AG04450 (cell line): ENCODE measurements around the gene OSBPL1A. TPM values are rescaled to one million over a fixed set of nuclear protein-coding genes. Genes with fewer than 3 reads are reported as not detected.
A peak's percentile ranks its signal among the peaks of the same experiment; 100 is the strongest.

ENCODE experiments used
- CTCF ChIA-PET: fragments of 300-600, 350-600 bp; formaldehyde crosslinking; extraction: SDS; loops from one replicate; lab custom pipeline; 2022; ENCODE audit warnings: antibody characterized with exemption, inconsistent platforms; lab: Charles Lee
- POLR2A ChIA-PET: fragments of 350-600 bp; formaldehyde crosslinking; extraction: SDS; loops from one replicate; lab custom pipeline; 2021; ENCODE audit warnings: antibody characterized with exemption, inconsistent platforms; lab: Yijun Ruan, JAX
- DNase-seq: peaks from one replicate; pipeline ENCODE4 v3.0.0-alpha.2; 2011; ENCODE audit warnings: low read depth, low spot score
- H3K27ac ChIP-seq: one replicate; pipeline ENCODE4 v1.5.1; 2012; ENCODE audit warnings: low read depth, low read length, control low read depth
- H3K27me3 ChIP-seq: one replicate; pipeline ENCODE4 v1.6.0; 2012; ENCODE audit warnings: low read length; ENCODE audit not compliant: control insufficient read depth, insufficient read depth
- H3K4me3 ChIP-seq: 2 replicates; pipeline ENCODE4 v1.5.1; 2011; ENCODE audit warnings: mild to moderate bottlenecking, low read depth, low read length, control low read depth
- H3K9me3 ChIP-seq: 2 replicates; pipeline ENCODE4 v1.5.1; 2012; ENCODE audit warnings: low read length; ENCODE audit not compliant: control insufficient read depth, insufficient read depth
- CTCF ChIP-seq: IDR thresholded peaks from 2 replicates; pipeline ENCODE4 v1.5.1; 2011; ENCODE audit warnings: low read depth, low read length, control low read depth, inconsistent platforms
- polyA plus RNA-seq: library from polyadenylated mRNA; depleted of rRNA; stranded (reverse); fragments of >200 nt; gene quantifications from 2 replicates; pipeline ENCODE4 v1.2.3, GENCODE V29; 2011

The OSBPL1A gene
- polyA plus RNA-seq, 1 experiment = 56.1 TPM

- H3K4me3 ChIP-seq = no peak overlapping the region
- no peaks in the 10 kb centered on the region for H3K9me3 ChIP-seq
- POLR2A ChIA-PET = no interaction called here
- H3K27me3 ChIP-seq = peaks cover 19% of the 10 kb centered on the region
- no peak for DNase-seq
- no peak for TF ChIP-seq CTCF
- CTCF ChIA-PET = interaction anchor here (0.6 to 1.1 kb wide), 2 partner anchors 38 to 57 kb away, joined by 3 read pairs; no protein-coding TSS in a partner anchor
- H3K27ac ChIP-seq = no peak overlapping the region
Observed at GRCh38 chr18:24417480-24417879, 19.9 kb upstream of the OSBPL1A start.

- Histone ChIP-seq H3K27me3 (peaks cover 21% of the 10 kb centered on the region), H3K9me3 (no peaks in the 10 kb centered on the region), H3K27ac (no peak overlapping the region), H3K4me3 (no peak overlapping the region)
- POLR2A ChIA-PET = no interaction called here
- CTCF ChIA-PET = interaction anchor here (0.6 to 4.2 kb wide), 6 partner anchors 50 to 1769 kb away, joined by 3 to 51 read pairs (median 4); no protein-coding TSS in a partner anchor
- no peak for DNase-seq
- no peak for TF ChIP-seq CTCF
Observed at GRCh38 chr18:24414349-24415003, 16.9 kb upstream of the OSBPL1A start.

GRCh38 chr18:24413148-24413547, 15.5 kb upstream of the OSBPL1A start:
- no peak for DNase-seq
- peaks cover 26% of the 10 kb centered on the region for H3K27me3 ChIP-seq
- ChIA-PET POLR2A (no interaction called here), CTCF (interaction anchor here (0.6 to 4.2 kb wide), 5 partner anchors 44 to 237 kb away, joined by 3 to 51 read pairs (median 4); no protein-coding TSS in a partner anchor)
- H3K27ac ChIP-seq = no peak overlapping the region
- peak; percentile 53 for TF ChIP-seq CTCF
- H3K9me3 ChIP-seq = no peaks in the 10 kb centered on the region
- H3K4me3 ChIP-seq = no peak overlapping the region

GRCh38 chr18:24408496-24408895, 10.9 kb upstream of the OSBPL1A start:
- ChIA-PET CTCF (no interaction called here), POLR2A (no interaction called here)
- H3K9me3 ChIP-seq = no peaks in the 10 kb centered on the region
- H3K27ac ChIP-seq = no peak overlapping the region
- TF ChIP-seq CTCF = no peak
- no peak overlapping the region for H3K4me3 ChIP-seq
- DNase-seq = no peak
- peaks cover 24% of the 10 kb centered on the region for H3K27me3 ChIP-seq

GRCh38 chr18:24404591-24404990, 7.0 kb upstream of the OSBPL1A start:
- H3K27ac ChIP-seq = no peak overlapping the region
- DNase-seq = no peak
- ChIA-PET CTCF (no interaction called here), POLR2A (no interaction called here)
- H3K4me3 ChIP-seq = no peak overlapping the region
- no peak for TF ChIP-seq CTCF
- H3K9me3 ChIP-seq = no peaks in the 10 kb centered on the region
- peaks cover 16% of the 10 kb centered on the region for H3K27me3 ChIP-seq
